Activated CD4-positive, alpha-beta T cell treated with anti-CD3 and anti-CD28 coated beads, Interleukin-2, amount 50 U/mL, for 4 hours (primary cell): Measurements from ENCODE around the gene HCN3.
"Not testable (repeated sequence)": the region's sequence is repeated elsewhere in the genome, so short reads cannot be mapped to it uniquely, and the experiment has no call there.

Experiments used
- DNase-seq, 2 experiments: peaks; one replicate each; pipeline ENCODE4 v3.0.0-alpha.2; 2020

The HCN3 gene

DNA sequence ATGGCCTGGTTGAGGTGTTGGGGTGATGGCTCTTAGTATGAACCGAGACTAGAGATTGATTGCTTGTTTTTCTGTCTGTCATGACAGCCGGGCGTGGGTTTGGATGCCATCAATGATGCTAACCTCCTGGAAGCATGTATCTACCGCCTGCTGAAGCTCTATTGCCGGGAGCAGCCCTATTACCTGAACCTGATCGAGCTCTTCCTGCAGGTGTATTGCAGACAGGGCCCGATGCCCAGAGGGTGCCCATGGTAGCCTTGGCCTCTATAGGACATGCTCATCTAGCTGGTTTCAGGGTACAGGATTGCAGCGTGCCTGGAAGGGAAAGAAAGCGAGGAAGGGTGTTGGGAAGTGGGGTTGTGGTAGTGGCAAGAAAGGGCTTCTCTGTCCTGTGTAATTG is 40.8 kb downstream of the HCN3 start:
- no peak for DNase-seq

DNA sequence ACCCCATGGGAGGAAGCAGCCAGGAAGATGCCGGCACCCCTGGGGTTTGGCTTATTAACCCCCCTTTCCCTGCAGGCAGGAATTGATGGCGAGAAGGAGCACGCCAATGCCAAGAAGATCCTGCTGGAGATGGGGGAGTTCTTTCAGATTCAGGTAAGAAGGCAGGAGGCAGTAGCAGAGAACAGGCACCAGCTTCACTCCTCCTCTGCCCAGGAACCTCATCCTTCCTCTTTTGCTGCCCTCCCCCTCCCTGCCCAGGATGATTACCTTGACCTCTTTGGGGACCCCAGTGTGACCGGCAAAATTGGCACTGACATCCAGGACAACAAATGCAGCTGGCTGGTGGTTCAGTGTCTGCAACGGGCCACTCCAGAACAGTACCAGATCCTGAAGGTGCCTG is 42.3 kb downstream of the HCN3 start:
- no peak for DNase-seq

DNA sequence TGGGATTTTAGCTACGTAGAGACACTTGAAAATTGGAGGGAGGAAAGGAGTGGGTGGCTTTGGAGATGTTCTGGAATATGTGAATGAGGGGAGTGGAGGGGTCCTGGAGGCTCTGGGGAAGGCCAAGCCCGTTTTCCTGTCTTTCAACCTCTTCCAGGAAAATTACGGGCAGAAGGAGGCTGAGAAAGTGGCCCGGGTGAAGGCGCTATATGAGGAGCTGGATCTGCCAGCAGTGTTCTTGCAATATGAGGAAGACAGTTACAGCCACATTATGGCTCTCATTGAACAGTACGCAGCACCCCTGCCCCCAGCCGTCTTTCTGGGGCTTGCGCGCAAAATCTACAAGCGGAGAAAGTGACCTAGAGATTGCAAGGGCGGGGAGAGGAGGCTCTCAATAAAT is 43.0 kb downstream of the HCN3 start:
- DNase-seq = no peak

DNA sequence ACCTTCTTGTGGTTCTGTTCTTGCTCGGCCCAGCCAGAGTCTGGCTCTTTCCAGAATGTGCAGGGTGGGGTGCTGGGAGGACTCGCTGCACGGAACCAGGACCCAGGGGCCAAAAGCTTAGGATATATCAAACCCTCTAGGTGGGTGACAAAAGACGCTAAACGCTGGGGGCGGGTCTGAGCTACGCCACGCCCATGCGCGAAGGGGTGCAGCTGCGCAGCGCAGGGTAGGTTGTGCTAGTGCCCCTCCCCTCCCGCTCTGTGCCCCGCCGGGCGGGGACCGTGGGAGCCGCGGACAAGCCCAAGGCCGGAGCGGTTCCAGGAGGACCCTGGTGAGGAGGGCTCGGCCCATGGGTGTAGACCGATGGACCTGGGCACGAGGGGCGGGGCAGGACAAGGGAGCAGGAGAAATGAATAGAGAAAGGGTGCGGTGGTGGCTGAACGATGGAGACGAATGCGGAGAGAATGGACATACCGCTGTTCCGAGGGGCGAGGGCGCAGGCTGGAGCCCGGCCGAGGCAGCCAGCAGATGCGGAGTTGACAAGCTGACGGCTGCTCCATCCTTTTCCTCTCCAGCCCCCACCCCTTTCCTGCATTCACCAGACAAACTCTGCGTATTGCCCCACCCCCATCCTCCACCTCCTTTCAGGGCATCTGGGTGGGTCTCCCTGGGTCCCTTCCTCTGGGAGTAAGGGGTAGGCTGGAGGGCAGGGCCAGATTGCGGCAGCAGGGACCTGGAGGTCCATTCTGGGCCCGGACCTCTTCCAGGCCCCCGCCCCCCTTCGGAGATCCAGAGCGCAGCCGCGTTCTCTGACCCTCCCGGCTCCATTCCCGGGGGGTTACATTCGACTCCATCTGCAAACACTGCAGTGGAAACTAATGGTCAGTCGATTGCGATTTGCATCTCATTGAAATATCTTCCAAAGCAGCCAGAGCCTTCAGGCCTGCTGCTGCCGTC is 43.7 kb downstream of the HCN3 start, which contains the start of gene RUSC1:
Gene RUSC1, plus strand, starts transcription at position 234 of the 957 bp plus-strand sequence. CDS start 880 bp downstream, outside the sequence.
- peak; percentile 62 to 65 for DNase-seq

DNA sequence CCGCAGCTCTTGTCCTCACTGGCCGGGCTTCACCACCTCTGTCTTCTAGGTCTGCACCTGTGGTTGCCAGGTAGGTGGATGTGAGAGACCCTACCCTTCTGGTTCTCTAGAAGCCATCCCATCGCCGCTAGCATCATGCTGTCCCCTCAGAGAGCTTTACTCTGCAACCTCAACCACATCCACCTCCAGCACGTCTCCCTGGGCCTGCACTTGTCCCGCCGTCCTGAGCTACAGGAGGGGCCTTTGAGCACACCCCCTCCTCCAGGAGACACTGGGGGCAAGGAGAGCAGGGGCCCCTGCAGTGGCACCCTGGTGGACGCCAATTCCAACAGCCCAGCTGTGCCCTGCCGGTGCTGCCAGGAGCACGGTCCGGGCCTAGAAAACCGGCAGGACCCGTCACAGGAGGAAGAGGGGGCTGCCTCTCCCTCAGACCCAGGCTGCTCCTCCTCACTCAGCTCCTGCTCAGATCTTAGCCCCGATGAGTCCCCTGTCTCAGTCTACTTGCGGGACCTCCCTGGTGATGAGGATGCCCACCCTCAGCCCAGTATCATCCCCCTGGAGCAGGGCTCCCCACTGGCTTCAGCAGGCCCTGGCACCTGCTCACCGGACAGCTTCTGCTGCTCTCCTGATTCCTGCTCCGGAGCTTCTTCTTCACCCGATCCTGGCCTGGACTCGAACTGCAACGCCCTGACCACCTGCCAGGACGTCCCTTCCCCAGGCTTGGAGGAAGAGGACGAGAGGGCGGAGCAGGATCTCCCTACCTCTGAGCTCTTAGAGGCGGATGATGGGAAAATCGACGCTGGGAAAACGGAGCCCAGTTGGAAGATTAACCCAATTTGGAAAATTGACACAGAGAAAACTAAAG is 44.6 kb downstream of the HCN3 start:
- DNase-seq = no peak

DNA sequence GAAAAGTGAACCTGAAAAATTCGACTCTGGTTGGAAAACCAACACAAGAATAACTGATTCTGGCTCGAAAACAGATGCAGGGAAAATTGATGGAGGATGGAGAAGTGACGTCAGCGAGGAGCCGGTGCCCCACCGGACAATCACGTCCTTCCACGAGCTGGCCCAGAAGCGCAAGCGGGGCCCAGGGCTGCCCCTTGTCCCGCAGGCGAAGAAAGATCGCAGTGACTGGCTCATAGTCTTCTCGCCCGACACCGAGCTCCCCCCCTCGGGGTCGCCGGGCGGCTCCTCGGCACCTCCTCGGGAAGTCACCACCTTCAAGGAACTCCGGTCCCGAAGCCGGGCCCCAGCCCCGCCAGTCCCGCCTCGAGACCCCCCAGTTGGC is 45.3 kb downstream of the HCN3 start:
- DNase-seq = no peak

DNA sequence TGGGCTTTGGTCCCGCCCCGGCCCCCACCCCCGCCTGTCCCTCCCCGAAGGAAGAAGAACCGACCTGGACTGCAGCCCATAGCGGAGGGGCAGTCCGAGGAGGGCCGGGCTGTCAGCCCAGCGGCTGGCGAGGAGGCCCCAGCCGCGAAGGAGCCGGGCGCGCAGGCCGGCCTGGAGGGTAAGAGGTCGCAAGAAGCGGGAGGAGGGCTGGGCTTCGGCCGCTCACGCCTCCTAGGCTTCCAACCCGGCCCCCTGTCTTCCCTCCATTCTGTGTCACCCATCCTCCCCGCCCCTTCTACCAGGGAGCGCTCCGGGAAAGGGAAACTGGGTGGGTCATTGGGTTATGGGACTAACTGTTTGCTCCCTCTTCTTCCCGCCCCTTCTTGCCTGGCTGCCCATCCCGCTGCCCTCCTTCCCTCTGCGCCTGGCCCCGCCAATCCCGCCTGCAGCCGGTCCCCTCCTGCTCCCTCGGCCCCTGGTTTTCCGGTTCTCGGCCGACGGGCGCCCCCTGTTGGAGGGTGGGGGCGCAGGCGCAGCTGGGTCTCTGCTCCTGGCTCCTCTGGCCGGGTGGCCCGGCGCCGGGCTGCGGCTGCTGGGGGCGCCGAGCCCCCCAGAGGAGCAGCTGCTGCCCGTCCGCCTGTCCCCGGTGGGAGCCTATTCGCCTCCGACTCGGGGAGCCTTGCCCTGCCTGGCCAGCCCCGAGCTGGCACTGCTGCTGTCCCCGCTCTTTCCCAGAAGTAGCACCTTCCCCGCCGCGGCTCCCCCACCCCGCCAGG is 45.9 kb downstream of the HCN3 start:
- DNase-seq = peak; percentile 78 to 85

DNA sequence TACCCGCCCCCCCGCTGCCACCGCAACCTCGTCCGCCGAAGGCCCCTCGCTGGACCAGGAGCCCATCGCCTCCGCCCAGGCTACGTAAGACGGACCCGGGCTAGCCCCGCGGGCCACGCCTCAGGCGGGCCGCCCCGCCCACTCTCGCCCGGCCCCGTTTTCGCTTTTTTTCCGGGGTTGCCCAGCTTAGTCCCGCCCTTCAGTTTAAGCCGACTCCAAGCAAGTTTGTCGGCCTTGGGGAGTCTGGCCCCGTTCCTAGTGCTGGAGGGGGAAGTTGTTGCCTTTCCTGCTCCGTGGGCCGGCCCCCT is 46.4 kb downstream of the HCN3 start:
- DNase-seq = peak; percentile 69 to 71

DNA sequence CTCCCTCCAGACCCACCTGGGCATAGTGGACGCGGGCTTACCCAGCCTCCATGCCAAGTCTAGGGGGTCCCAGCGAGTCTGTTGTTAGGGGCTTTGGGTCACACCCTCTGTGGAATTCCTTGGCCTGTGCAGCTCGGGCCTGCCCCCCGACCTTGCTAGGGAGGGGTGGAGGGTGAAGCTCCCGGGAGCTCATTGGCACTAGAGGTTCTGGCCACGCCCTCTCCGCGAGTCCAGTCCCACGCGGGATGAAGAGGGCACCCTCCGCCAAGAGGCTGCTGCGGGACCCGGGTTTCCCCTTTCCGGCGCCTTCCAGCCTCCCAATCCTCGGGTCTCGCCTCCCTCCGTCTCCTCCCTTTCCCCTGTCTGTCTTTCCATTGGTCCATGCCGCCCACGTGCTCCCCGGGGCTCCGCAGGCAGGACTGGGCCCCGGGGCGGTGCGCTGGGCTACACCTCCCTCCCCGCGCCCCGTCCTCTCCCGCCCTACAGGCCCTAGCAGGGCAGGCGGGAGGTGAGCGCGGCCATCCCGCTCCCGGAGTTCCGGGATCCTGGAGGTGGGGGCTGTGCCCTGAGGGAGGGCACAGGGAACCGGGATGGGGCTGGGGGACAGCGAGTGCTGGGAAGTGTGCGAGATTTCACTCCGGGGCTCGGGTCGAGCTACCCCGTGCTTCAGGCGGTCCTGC is 46.9 kb downstream of the HCN3 start:
- DNase-seq = peak; percentile 78 to 81

DNA sequence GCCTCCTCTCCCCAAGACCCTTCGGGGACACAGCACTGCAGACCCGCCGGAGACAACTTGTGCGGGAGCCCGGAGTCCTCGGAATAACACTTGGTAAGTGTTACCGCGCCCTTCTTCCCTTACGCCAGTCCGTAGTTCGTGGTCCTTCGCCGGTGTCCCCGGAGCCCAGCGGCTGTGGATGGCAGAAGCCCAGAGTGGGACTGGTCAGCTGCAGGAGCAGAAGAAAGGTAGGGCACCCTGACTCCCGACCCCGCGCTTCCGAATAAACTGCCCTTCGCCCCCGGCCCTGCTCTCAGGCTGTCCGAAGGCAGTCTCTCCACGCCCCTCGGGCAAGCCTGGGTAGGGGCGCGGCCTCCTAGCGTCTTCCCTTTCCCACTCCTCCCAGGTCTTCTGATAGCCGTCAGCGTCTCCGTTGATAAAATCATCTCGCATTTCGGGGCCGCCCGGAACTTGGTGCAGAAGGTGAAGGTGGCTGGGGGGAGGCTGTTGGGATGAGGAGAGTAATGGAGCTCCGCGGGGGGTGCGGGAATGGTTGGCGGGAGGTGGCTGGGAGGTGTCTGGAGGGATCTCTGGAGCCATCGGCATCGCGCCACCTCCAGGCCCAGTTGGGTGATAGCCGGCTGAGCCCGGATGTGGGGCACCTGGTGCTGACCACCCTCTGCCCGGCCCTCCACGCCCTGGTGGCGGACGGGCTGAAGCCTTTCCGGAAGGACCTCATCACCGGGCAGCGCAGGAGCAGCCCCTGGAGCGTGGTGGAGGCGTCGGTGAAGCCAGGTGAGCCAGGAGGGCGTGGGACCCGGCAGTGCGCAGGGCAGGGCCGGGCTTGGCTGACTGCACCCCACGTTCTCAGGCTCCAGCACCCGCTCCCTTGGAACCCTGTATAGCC is 47.7 kb downstream of the HCN3 start:
- no peak for DNase-seq

DNA sequence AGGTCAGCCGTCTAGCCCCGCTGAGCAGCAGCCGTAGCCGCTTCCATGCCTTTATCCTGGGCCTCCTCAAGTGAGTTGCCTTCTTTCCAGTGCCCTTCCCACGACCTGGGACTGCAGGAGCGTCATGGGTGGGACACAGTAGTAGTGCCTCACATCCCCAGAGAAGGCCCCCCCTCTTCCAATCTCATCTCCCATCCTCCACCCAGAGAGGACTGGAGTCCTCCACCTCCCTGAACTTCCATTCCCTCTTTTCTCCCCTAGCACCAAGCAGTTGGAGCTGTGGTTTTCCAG is 48.3 kb downstream of the HCN3 start:
- no peak for DNase-seq

DNA sequence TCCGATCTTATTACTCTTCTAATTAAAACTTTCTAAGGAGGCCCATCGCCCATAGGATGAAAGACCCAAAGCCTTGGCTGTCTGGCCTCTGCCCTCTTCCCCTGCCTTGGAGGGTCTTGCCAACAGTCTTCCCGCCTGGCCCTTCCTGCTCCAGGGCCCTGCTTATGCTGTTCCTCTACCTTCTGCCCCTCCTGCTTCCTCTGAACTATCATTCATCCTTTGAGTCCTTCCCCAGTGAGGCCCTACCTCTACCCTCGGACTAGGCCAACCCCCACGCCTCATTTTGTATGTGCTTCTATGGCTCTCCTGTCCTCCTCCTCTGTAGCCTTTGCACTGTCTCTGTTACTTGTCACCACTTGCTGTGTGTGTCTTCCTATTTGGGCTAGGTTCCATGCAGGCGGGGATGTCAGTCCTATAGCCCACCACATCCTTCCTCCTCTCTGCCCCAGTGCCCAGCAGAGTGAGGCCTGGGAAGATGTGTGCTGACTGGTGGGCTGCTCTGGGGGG is 48.8 kb downstream of the HCN3 start:
- DNase-seq = no peak

DNA sequence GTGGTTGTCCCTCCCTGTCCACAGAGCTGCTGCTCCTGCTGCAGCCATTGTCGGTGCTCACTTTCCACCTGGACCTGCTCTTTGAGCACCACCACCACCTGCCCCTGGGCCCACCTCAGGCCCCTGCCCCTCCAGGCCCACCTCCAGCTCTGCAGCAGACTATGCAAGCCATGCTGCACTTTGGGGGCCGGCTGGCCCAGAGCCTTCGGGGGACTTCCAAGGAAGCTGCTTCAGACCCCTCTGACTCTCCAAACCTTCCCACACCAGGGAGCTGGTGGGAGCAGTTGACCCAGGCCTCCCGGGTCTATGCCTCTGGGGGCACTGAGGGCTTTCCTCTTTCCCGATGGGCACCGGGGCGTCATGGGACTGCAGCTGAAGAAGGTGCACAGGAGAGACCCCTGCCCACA is 49.4 kb downstream of the HCN3 start:
- DNase-seq = no peak

DNA sequence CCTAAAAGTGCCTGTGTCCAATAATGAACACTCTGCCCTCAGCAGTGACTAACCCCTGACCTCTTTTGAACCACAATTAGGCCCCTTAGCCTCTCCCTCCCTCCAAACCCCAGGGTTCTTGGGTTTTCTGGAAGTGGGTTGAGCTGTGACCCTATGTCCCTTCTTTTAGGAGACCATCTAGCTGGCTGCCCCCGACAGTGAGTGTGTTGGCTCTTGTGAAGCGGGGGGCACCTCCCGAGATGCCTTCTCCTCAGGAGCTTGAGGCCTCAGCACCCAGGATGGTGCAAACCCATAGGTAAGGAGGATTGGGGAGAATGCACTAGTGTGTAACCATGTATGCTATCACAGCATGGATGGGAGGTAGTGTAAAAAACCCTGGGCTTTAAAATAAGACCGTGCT is 50.7 kb downstream of the HCN3 start:
- DNase-seq = no peak

DNA sequence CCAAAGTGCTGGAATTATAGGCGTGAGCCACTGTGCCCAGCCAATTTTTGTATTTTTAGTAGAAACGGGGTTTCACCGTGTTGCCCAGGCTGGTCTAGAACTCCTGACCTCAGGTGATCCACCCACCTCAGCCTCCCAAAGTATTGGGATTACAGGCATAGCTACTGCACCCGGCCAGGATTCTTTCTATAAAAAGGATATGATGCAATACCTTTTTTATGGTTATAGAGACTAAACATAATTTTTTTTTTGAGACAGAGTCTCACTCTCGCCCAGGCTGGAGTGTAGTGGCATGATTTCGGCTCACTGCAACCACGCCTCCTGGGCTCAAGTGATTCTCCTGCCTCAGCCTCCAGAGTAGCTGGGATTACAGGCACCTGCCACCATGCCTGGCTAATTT is 51.6 kb downstream of the HCN3 start:
- DNase-seq = not testable (repeated sequence)

DNA sequence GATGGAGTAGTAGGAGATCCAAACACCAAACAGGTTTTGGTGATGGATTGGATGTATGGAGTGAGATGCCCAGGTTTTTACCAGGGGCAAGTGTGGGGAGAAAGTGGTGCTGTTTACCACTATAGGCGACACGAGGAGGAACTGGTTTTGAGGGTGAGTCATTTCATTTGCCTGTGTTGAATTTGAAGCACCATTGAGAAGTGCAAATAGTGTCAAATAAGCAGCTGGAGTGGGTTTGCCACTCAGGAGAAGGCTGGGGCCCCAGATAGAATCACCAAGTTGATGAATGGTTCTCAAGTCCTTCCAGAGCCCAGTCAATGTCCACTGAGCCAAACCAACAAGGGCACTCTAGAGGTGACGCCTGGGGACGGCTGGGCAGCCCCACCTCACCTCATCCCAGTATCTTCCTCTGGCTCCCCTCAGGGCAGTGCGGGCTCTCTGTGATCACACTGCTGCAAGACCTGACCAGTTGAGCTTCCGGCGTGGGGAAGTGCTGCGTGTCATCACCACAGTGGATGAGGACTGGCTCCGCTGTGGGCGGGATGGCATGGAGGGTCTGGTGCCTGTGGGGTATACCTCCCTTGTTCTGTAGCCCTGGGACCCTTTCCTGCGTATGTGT is 52.8 kb downstream of the HCN3 start:
- no peak for DNase-seq

DNA sequence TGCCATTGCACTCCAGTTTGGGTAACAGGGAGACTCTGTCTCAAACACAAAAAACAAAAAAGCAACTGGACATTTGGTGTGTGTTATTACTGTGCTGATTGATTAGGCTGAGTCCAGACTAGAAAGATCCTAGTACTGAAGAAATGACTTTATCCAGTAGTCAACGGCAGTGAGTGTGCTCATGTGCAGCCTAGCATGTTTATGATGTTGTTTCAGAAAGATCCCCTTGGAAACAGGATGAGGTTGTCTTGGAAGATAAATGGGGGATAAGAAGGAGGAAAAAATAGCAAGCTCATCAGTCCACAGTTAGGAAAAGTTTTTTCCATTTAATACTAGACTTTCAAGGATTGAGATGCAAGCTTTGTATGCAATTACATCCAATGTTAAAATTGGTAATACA is 57.7 kb downstream of the HCN3 start:
- DNase-seq = no peak
